H1 (cell line): ENCODE measurements around the gene KSR2. TPM values are rescaled to one million over a fixed set of nuclear protein-coding genes. Genes with fewer than 3 reads are reported as not detected.

Experiments
- CTCF ChIA-PET: fragments of 300-600 bp; sonication (Branson Sonifier 250); formaldehyde crosslinking; loops from one replicate; lab custom pipeline; 2021; ENCODE audit not compliant: partially characterized antibody; lab: Charles Lee
- POLR2A ChIA-PET: fragments of 300-600 bp; sonication (Branson Sonifier 250); formaldehyde crosslinking; loops from one replicate; lab custom pipeline; 2021; ENCODE audit warnings: inconsistent platforms; ENCODE audit not compliant: partially characterized antibody; lab: Charles Lee
- DNase-seq, 2 experiments: peaks; one replicate each; pipeline versions ENCODE4 v3.0.0 to v3.0.0-alpha.2; 2010 to 2022; ENCODE audit warnings: low spot score in 2 of 2, low read depth in 1 of 2, mixed read lengths in 1 of 2
- FAIRE-seq: peaks from 2 replicates; lab custom pipeline; 2011; peaks lifted over from hg19 to GRCh38; lab: Jason Lieb, UNC
- H2AFZ ChIP-seq: 2 replicates; pipeline ENCODE4 v1.8.1; 2012; ENCODE audit warnings: low read length, inconsistent platforms
- H2AK5ac ChIP-seq: 2 replicates; pipeline ENCODE4 v1.6.1; 2013; ENCODE audit warnings: low read depth, low read length
- H2BK120ac ChIP-seq: replicated peaks from 2 replicates; pipeline ENCODE3; 2013; ENCODE audit warnings: low read depth, low read length, inconsistent platforms
- H2BK12ac ChIP-seq: 2 replicates; pipeline ENCODE4 v1.6.1; 2013; ENCODE audit warnings: low read depth, low read length
- H2BK15ac ChIP-seq: 2 replicates; pipeline ENCODE4 v1.6.1; 2013; ENCODE audit warnings: low read length
- H2BK20ac ChIP-seq: 2 replicates; pipeline ENCODE4 v1.6.1; 2013; ENCODE audit warnings: low read length
- H2BK5ac ChIP-seq: 2 replicates; pipeline ENCODE4 v1.6.1; 2013; ENCODE audit warnings: low read depth, low read length
- H3K14ac ChIP-seq: 2 replicates; pipeline ENCODE4 v1.6.1; 2013; ENCODE audit warnings: inconsistent platforms; ENCODE audit not compliant: insufficient read length
- H3K18ac ChIP-seq: 2 replicates; pipeline ENCODE4 v1.6.1; 2013; ENCODE audit warnings: low read length; ENCODE audit errors: extremely low read depth
- H3K23ac ChIP-seq: 2 replicates; pipeline ENCODE4 v1.6.1; 2013; ENCODE audit warnings: inconsistent platforms; ENCODE audit not compliant: insufficient read length
- H3K23me2 ChIP-seq: 2 replicates; pipeline ENCODE4 v1.6.1; 2013; ENCODE audit warnings: low read depth, low read length
- H3K27ac ChIP-seq: 2 replicates; pipeline ENCODE4 v1.6.1; 2011; ENCODE audit warnings: low read depth, low read length, inconsistent platforms
- H3K27me3 ChIP-seq, 4 experiments: replicated peaks in 1 of 4; 1 replicate in 1 of 4; 2 replicates in 3 of 4; pipeline versions ENCODE4 v1.6.1 to v1.8.1; 2011 to 2013; ENCODE audit warnings: low read length in 3 of 4, mild to moderate bottlenecking in 3 of 4, inconsistent platforms in 2 of 4, mixed read lengths in 2 of 4, moderate library complexity in 1 of 4; ENCODE audit not compliant: control insufficient read depth in 3 of 4, insufficient read depth in 3 of 4; ENCODE audit errors: extremely low read depth in 1 of 4
- H3K36me3 ChIP-seq, 4 experiments: 2 replicates each; pipeline versions ENCODE4 v1.6.1 to v1.8.1; 2011 to 2013; ENCODE audit warnings: mild to moderate bottlenecking in 4 of 4, low read length in 3 of 4, moderate library complexity in 2 of 4, control low read depth in 1 of 4, inconsistent platforms in 1 of 4; ENCODE audit not compliant: insufficient read depth in 4 of 4, control insufficient read depth in 2 of 4
- H3K4ac ChIP-seq: replicated peaks from 2 replicates; pipeline ENCODE3; 2013; ENCODE audit warnings: low read length, low read depth, mixed read lengths, inconsistent platforms; ENCODE audit not compliant: insufficient read length
- H3K4me1 ChIP-seq, 4 experiments: replicated peaks in 1 of 4; 1 replicate in 1 of 4; 2 replicates in 3 of 4; pipeline versions ENCODE4 v1.6.1 to v1.8.1; 2011 to 2013; ENCODE audit warnings: low read length in 3 of 4, inconsistent platforms in 2 of 4, mixed read lengths in 1 of 4; ENCODE audit not compliant: insufficient read depth in 4 of 4, control insufficient read depth in 3 of 4
- H3K4me2 ChIP-seq, 2 experiments: 2 replicates each; pipeline versions ENCODE4 v1.6.1 to v1.8.1; 2011 to 2013; ENCODE audit warnings: low read depth in 2 of 2, low read length in 2 of 2, control low read depth in 1 of 2, inconsistent platforms in 1 of 2, mild to moderate bottlenecking in 1 of 2; ENCODE audit not compliant: insufficient read depth in 1 of 2
- H3K4me3 ChIP-seq, 4 experiments: fragments of 200-600, 300-600 bp in 1 of 4; sonication (generic), shearing (Covaris generic), sonication (Bioruptor Twin) in 1 of 4; 2 replicates each; pipeline versions ENCODE4 v1.5.1 to v1.8.1; 2011 to 2016; ENCODE audit warnings: low read length in 4 of 4, low read depth in 3 of 4, control low read depth in 2 of 4, inconsistent platforms in 2 of 4, mild to moderate bottlenecking in 2 of 4, mixed read lengths in 1 of 4, moderate library complexity in 1 of 4; ENCODE audit not compliant: insufficient read depth in 2 of 4; ENCODE audit errors: extremely low read depth in 1 of 4
- H3K56ac ChIP-seq: replicated peaks from 2 replicates; pipeline ENCODE3; 2013; ENCODE audit warnings: low read depth, mild to moderate bottlenecking, mixed read lengths, low read length, inconsistent platforms; ENCODE audit not compliant: insufficient read length
- H3K79me1 ChIP-seq: 2 replicates; pipeline ENCODE4 v1.6.1; 2013; ENCODE audit warnings: low read depth, low read length, control low read depth
- H3K79me2 ChIP-seq, 2 experiments: 2 replicates each; pipeline versions ENCODE4 v1.6.1 to v1.8.1; 2012 to 2013; ENCODE audit warnings: low read length in 2 of 2, mild to moderate bottlenecking in 2 of 2, inconsistent platforms in 1 of 2; ENCODE audit not compliant: insufficient read depth in 2 of 2, control insufficient read depth in 1 of 2
- H3K9ac ChIP-seq, 4 experiments: replicated peaks in 1 of 4; 1 replicate in 1 of 4; 2 replicates in 3 of 4; pipeline versions ENCODE4 v1.6.1 to v1.8.1; 2011 to 2013; ENCODE audit warnings: low read depth in 3 of 4, low read length in 3 of 4, control low read depth in 2 of 4, mild to moderate bottlenecking in 2 of 4, moderate library complexity in 2 of 4, inconsistent platforms in 1 of 4; ENCODE audit errors: extremely low read depth in 1 of 4
- H3K9me3 ChIP-seq, 2 experiments: 2 replicates each; pipeline versions ENCODE4 v1.6.1 to v1.8.1; 2012 to 2013; ENCODE audit warnings: mild to moderate bottlenecking in 2 of 2, moderate library complexity in 2 of 2, control low read depth in 1 of 2, inconsistent platforms in 1 of 2, low read depth in 1 of 2, low read length in 1 of 2, mixed read lengths in 1 of 2; ENCODE audit not compliant: insufficient read depth in 2 of 2
- H4K20me1 ChIP-seq, 2 experiments: replicated peaks in 1 of 2; 2 replicates each; pipeline versions ENCODE3 to v1.8.1; 2011 to 2013; ENCODE audit warnings: inconsistent platforms in 2 of 2, low read length in 2 of 2, mild to moderate bottlenecking in 1 of 2; ENCODE audit not compliant: insufficient read depth in 2 of 2, control insufficient read depth in 1 of 2
- H4K5ac ChIP-seq: 2 replicates; pipeline ENCODE4 v1.6.1; 2013; ENCODE audit warnings: low read length, low read depth, mixed read lengths, inconsistent platforms; ENCODE audit not compliant: insufficient read length
- H4K8ac ChIP-seq: 2 replicates; pipeline ENCODE4 v1.8.0; 2013; ENCODE audit warnings: mild to moderate bottlenecking, moderate library complexity, low read length, inconsistent platforms; ENCODE audit not compliant: insufficient read depth; ENCODE audit errors: extremely low read depth
- H4K91ac ChIP-seq: replicated peaks from 2 replicates; pipeline ENCODE3; 2013; ENCODE audit warnings: low read length, mixed read lengths, inconsistent platforms; ENCODE audit not compliant: insufficient read length
- BACH1 ChIP-seq: IDR thresholded peaks from 2 replicates; pipeline ENCODE4 v1.6.1; 2012; ENCODE audit warnings: low read length, improper control_type of control experiment
- E2F6 ChIP-seq: IDR thresholded peaks from 2 replicates; pipeline ENCODE4 v1.6.1; 2012; ENCODE audit warnings: inconsistent platforms
- EGR1 ChIP-seq: IDR thresholded peaks from 2 replicates; pipeline ENCODE4 v1.6.1; 2011; ENCODE audit warnings: low read depth, low read length, borderline replicate concordance
- JUN ChIP-seq: IDR thresholded peaks from 2 replicates; pipeline ENCODE4 v1.6.1; 2011; ENCODE audit warnings: low read depth, mild to moderate bottlenecking, improper control_type of control experiment, low read length
- JUND ChIP-seq: IDR thresholded peaks from 2 replicates; pipeline ENCODE4 v1.6.1; 2011; ENCODE audit warnings: mild to moderate bottlenecking, improper control_type of control experiment, low read length
- KDM5A ChIP-seq: fragments of 200-600 bp; IDR thresholded peaks from 2 replicates; pipeline ENCODE4 v1.7.1; 2012; ENCODE audit warnings: mild to moderate bottlenecking, low read length, inconsistent platforms, mixed read lengths
- NANOG ChIP-seq: IDR thresholded peaks from 2 replicates; pipeline ENCODE4 v1.6.1; 2011; ENCODE audit warnings: low read length, low read depth, mild to moderate bottlenecking, inconsistent platforms; ENCODE audit not compliant: insufficient read depth, poor library complexity, severe bottlenecking
- RBBP5 ChIP-seq: IDR thresholded peaks from 2 replicates; pipeline ENCODE4 v1.7.1; 2012; ENCODE audit warnings: low read depth, mild to moderate bottlenecking, inconsistent platforms, low read length, moderate library complexity, borderline replicate concordance
- SRF ChIP-seq: IDR thresholded peaks from 2 replicates; pipeline ENCODE4 v1.6.1; 2011; ENCODE audit warnings: mild to moderate bottlenecking, low read depth, low read length, moderate library complexity
- TAF1 ChIP-seq: IDR thresholded peaks from 2 replicates; pipeline ENCODE4 v1.6.1; 2011; ENCODE audit warnings: mild to moderate bottlenecking, low read depth, low read length
- TEAD4 ChIP-seq: IDR thresholded peaks from 2 replicates; pipeline ENCODE4 v1.6.1; 2012; ENCODE audit warnings: low read depth, low read length, inconsistent platforms, mixed read lengths
- YY1 ChIP-seq: IDR thresholded peaks from 2 replicates; pipeline ENCODE4 v1.6.1; 2011; ENCODE audit warnings: low read depth, mild to moderate bottlenecking, low read length
- whole genome bisulfite sequencing, 2 experiments: shearing (Covaris generic) in 1 of 2; methylation state at CpG; one replicate each; pipeline versions ENCODE4 v1.1.6 to v1.1.7; 2013 to 2015; ENCODE audit warnings: low lambda C conversion rate in 2 of 2, mixed read lengths in 2 of 2, inconsistent platforms in 1 of 2, low coverage in 1 of 2, missing lambda C conversion rate in 1 of 2; ENCODE audit not compliant: insufficient replicate concordance in 2 of 2, insufficient coverage in 1 of 2, insufficient read length in 1 of 2; ENCODE audit errors: extremely low coverage in 1 of 2, missing lambda C conversion rate in 1 of 2; 5-methylcytosine and 5-hydroxymethylcytosine counted together
- polyA plus RNA-seq, 7 experiments: library from polyadenylated mRNA; depleted of rRNA in 3 of 7; stranded (reverse) in 5 of 7; unstranded in 2 of 7; fragments of >200 nt in 5 of 7; fragments of 200-250 nt in 2 of 7; gene quantifications; 1 replicate in 5 of 7; 2 replicates in 1 of 7; 4 replicates in 1 of 7; pipeline versions ENCODE4 v1.2.1 to v1.2.3, GENCODE V29; 2011 to 2013; ENCODE audit warnings: missing spikeins in 2 of 7, mixed read lengths in 2 of 7
- total RNA-seq: library from RNA; stranded (reverse); fragmentation: NEBNext Ultra II Directional; extraction: Animal tissue kit (Norgen Biotek cat#: 25700); gene quantifications from 2 replicates; pipeline ENCODE4 v1.2.1, GENCODE V29; 2021

The KSR2 gene
- total and polyA plus RNA-seq, 2 of the 8 experiments (the other 6 are each of a cell fraction or from before 2014, with no cell fraction given) = 0.74 to 2.2 TPM

- no peak overlapping the region for H3K18ac ChIP-seq
- H2BK12ac ChIP-seq = peak overlapping the region; percentile 95; the same call in 1 of the 2 replicates
- H3K4me3 ChIP-seq = no peak overlapping the region
- no peak overlapping the region; a peak in 1 of 7 replicates for H3K9ac ChIP-seq
- no peak for TF ChIP-seq E2F6
- TF ChIP-seq BACH1 = no peak
- no peak for TF ChIP-seq NANOG
- TF ChIP-seq SRF = no peak
- no peak for TF ChIP-seq JUND
- TF ChIP-seq TEAD4 = no peak
- TF ChIP-seq RBBP5 = no peak
- TF ChIP-seq TAF1 = no peak
- no peak for TF ChIP-seq KDM5A
- TF ChIP-seq JUN = no peak
- no peak for TF ChIP-seq EGR1
- no peak for TF ChIP-seq YY1
- peaks cover 2% of the 10 kb centered on the region; the same call in 1 of the 2 replicates for H3K79me1 ChIP-seq
- no peak overlapping the region for H3K23ac ChIP-seq
- H3K79me2 ChIP-seq = no peaks in the 10 kb centered on the region
- no peak overlapping the region; a peak in 1 of 4 replicates for H3K4me2 ChIP-seq
- no peak overlapping the region for H2BK120ac ChIP-seq
- no peaks in the 10 kb centered on the region; a peak in 2 of 7 replicates for H3K27me3 ChIP-seq
- no peak overlapping the region for H2AFZ ChIP-seq
- peak overlapping the region; percentile 80 for H3K4ac ChIP-seq
- WGBS, 2 experiments = 88% methylated on average over 8 of the region's 8 CpGs; no CpG with 5 or more reads in 1 of the 2 experiments
- no peak overlapping the region for H3K14ac ChIP-seq
- H4K5ac ChIP-seq = no peak overlapping the region
- H2AK5ac ChIP-seq = peak overlapping the region; percentile 98
- H2BK15ac ChIP-seq = peak overlapping the region; percentile 76; the same call in 1 of the 2 replicates
- H4K20me1 ChIP-seq = peaks cover 0 to 11% of the 10 kb centered on the region in 2 experiments
- FAIRE-seq (peak; percentile 70), DNase-seq (no peak)
- H3K56ac ChIP-seq = no peak overlapping the region
- peaks cover 2 to 13% (median 10%) of the 10 kb centered on the region in 4 experiments; a peak in 5 of 7 replicates for H3K4me1 ChIP-seq
- H3K23me2 ChIP-seq = peaks cover 16% of the 10 kb centered on the region
- no peak overlapping the region for H2BK20ac ChIP-seq
- H3K9me3 ChIP-seq = peaks cover 0 to 14% of the 10 kb centered on the region in 2 experiments; a peak in 2 of 4 replicates
- peak overlapping the region; percentile 80 for H2BK5ac ChIP-seq
- H4K91ac ChIP-seq = peak overlapping the region; percentile 82
- ChIA-PET POLR2A (no interaction called here), CTCF (interaction anchor here (0.6 to 2.0 kb wide), 2 partner anchors 11 to 66 kb away, joined by 4 read pairs; no protein-coding TSS in a partner anchor)
- no peak overlapping the region for H3K27ac ChIP-seq
- H3K36me3 ChIP-seq = peaks cover 0 to 3% (median 0%) of the 10 kb centered on the region in 4 experiments; a peak in 1 of 8 replicates
- peak overlapping the region; percentile 47; the same call in 1 of the 2 replicates for H4K8ac ChIP-seq
These were observed 175.8 kb downstream of the KSR2 start for GRCh38 chr12:117792877-117793424.
